Nasal cavity respiratory epithelium epithelial cell of viscerocranial mucosa (primary cell): ENCODE measurements around the gene NEUROG2. TPM values are rescaled to one million over a fixed set of nuclear protein-coding genes. Genes with fewer than 3 reads are reported as not detected.

ENCODE experiments used
- total RNA-seq: library from RNA; depleted of rRNA; stranded (reverse); fragments of >200 nt; gene quantifications from 2 replicates; pipeline ENCODE4 v1.2.3, GENCODE V29; 2014

NEUROG2 gene
- not detected in 2 replicates for total RNA-seq

GRCh38 chr4:112516066-112516470 is at the start of gene NEUROG2:
Gene NEUROG2 (minus strand): TSS chr4:112516180. CDS start chr4:112515475, 705 bp downstream.

Other genes with a start within 250 kb of the NEUROG2 start
- 4.8 and 8.5 TPM in 2 replicates for gene TIFA, start 230.3 kb downstream of the NEUROG2 start, total RNA-seq
- 23.9 and 25.1 TPM in 2 replicates for gene ALPK1, start 218.8 kb downstream of the NEUROG2 start, total RNA-seq
- gene ZGRF1, start 120.7 kb upstream of the NEUROG2 start, total RNA-seq = 1.9 and 3.1 TPM in 2 replicates
- 20.8 and 37.2 TPM in 2 replicates for gene LARP7, start 121.0 kb upstream of the NEUROG2 start, total RNA-seq